Activated naive CD4-positive, alpha-beta T cell treated with anti-CD3 and anti-CD28 coated beads, Interleukin-2, amount 50 U/mL, for 24 hours (primary cell): ENCODE results near the gene ACOT12.
"Not testable (repeated sequence)": the region's sequence is repeated elsewhere in the genome, so short reads cannot be mapped to it uniquely, and the experiment has no call there.

Experiments
- H3K27ac Mint-ChIP-seq: one replicate; pipeline ENCODE4 v1.8.0; 2021; ENCODE audit warnings: mild to moderate bottlenecking, mixed read lengths
- H3K27me3 Mint-ChIP-seq: one replicate; pipeline ENCODE4 v1.8.0; 2021; ENCODE audit warnings: mixed read lengths
- H3K36me3 Mint-ChIP-seq: one replicate; pipeline ENCODE4 v1.8.0; 2021; ENCODE audit warnings: mixed read lengths
- H3K4me1 Mint-ChIP-seq: one replicate; pipeline ENCODE4 v1.8.0; 2021; ENCODE audit warnings: mixed read lengths
- H3K4me3 Mint-ChIP-seq: one replicate; pipeline ENCODE4 v1.8.0; 2021; ENCODE audit warnings: mild to moderate bottlenecking, mixed read lengths
- H3K9me3 Mint-ChIP-seq: one replicate; pipeline ENCODE4 v1.8.0; 2021; ENCODE audit warnings: mixed read lengths

ACOT12 gene

GRCh38 chr5:81408496-81408895 lies 14.6 kb upstream of the ACOT12 start:
- Mint-ChIP-seq H3K36me3 (peaks cover 4% of the 10 kb centered on the region), H3K4me3 (no peak overlapping the region), H3K27me3 (no peaks in the 10 kb centered on the region), H3K9me3 (no peaks in the 10 kb centered on the region), H3K4me1 (no peaks in the 10 kb centered on the region), H3K27ac (no peak overlapping the region)

GRCh38 chr5:81407811-81408210 lies 13.9 kb upstream of the ACOT12 start:
- H3K4me1 Mint-ChIP-seq, H3K9me3 Mint-ChIP-seq, H3K36me3 Mint-ChIP-seq, H3K4me3 Mint-ChIP-seq, H3K27ac Mint-ChIP-seq, H3K27me3 Mint-ChIP-seq: not testable (repeated sequence)

- Mint-ChIP-seq H3K36me3 (peaks cover 4% of the 10 kb centered on the region), H3K27ac (no peak overlapping the region), H3K27me3 (no peaks in the 10 kb centered on the region), H3K9me3 (no peaks in the 10 kb centered on the region), H3K4me3 (no peak overlapping the region), H3K4me1 (no peaks in the 10 kb centered on the region)
Observed at GRCh38 chr5:81405126-81405891, 11.4 kb upstream of the ACOT12 start.

GRCh38 chr5:81402192-81402930 lies 8.4 kb upstream of the ACOT12 start:
- H3K9me3 Mint-ChIP-seq = no peaks in the 10 kb centered on the region
- peaks cover 2% of the 10 kb centered on the region for H3K27me3 Mint-ChIP-seq
- no peaks in the 10 kb centered on the region for H3K4me1 Mint-ChIP-seq
- H3K27ac Mint-ChIP-seq = no peak overlapping the region
- no peaks in the 10 kb centered on the region for H3K36me3 Mint-ChIP-seq
- H3K4me3 Mint-ChIP-seq = no peak overlapping the region

GRCh38 chr5:81401266-81401665 lies 7.3 kb upstream of the ACOT12 start:
- no peaks in the 10 kb centered on the region for H3K4me1 Mint-ChIP-seq
- peaks cover 8% of the 10 kb centered on the region for H3K27me3 Mint-ChIP-seq
- H3K4me3 Mint-ChIP-seq = no peak overlapping the region
- no peak overlapping the region for H3K27ac Mint-ChIP-seq
- H3K36me3 Mint-ChIP-seq = no peaks in the 10 kb centered on the region
- no peaks in the 10 kb centered on the region for H3K9me3 Mint-ChIP-seq

GRCh38 chr5:81400375-81400774 lies 6.4 kb upstream of the ACOT12 start:
- Mint-ChIP-seq H3K4me1 (no peaks in the 10 kb centered on the region), H3K4me3 (no peak overlapping the region), H3K9me3 (peaks cover 5% of the 10 kb centered on the region), H3K27me3 (peaks cover 12% of the 10 kb centered on the region), H3K36me3 (no peaks in the 10 kb centered on the region), H3K27ac (no peak overlapping the region)

GRCh38 chr5:81398741-81399140 lies 4.8 kb upstream of the ACOT12 start:
- no peak overlapping the region for H3K27ac Mint-ChIP-seq
- H3K4me3 Mint-ChIP-seq = no peak overlapping the region
- peaks cover 5% of the 10 kb centered on the region for H3K9me3 Mint-ChIP-seq
- peaks cover 23% of the 10 kb centered on the region for H3K27me3 Mint-ChIP-seq
- H3K4me1 Mint-ChIP-seq = no peaks in the 10 kb centered on the region
- no peaks in the 10 kb centered on the region for H3K36me3 Mint-ChIP-seq

GRCh38 chr5:81397176-81397575 lies 3.2 kb upstream of the ACOT12 start:
- Mint-ChIP-seq H3K36me3 (no peaks in the 10 kb centered on the region), H3K27ac (no peak overlapping the region), H3K4me1 (peaks cover 5% of the 10 kb centered on the region), H3K9me3 (peaks cover 5% of the 10 kb centered on the region), H3K4me3 (no peak overlapping the region), H3K27me3 (peaks cover 32% of the 10 kb centered on the region)

GRCh38 chr5:81395262-81395661 lies 1.3 kb upstream of the ACOT12 start:
- Mint-ChIP-seq H3K27ac (no peak overlapping the region), H3K4me3 (no peak overlapping the region), H3K9me3 (peaks cover 5% of the 10 kb centered on the region), H3K36me3 (no peaks in the 10 kb centered on the region), H3K4me1 (peaks cover 5% of the 10 kb centered on the region), H3K27me3 (peaks cover 47% of the 10 kb centered on the region)

- no peak overlapping the region for H3K27ac Mint-ChIP-seq
- no peaks in the 10 kb centered on the region for H3K36me3 Mint-ChIP-seq
- H3K4me1 Mint-ChIP-seq = peaks cover 5% of the 10 kb centered on the region
- peaks cover 5% of the 10 kb centered on the region for H3K9me3 Mint-ChIP-seq
- peaks cover 52% of the 10 kb centered on the region for H3K27me3 Mint-ChIP-seq
- peak overlapping the region; percentile 23 for H3K4me3 Mint-ChIP-seq
Observed at GRCh38 chr5:81393430-81393782, 528 bp downstream of the ACOT12 start.

- Mint-ChIP-seq H3K27me3 (peaks cover 34% of the 10 kb centered on the region), H3K4me3 (no peak overlapping the region), H3K9me3 (no peaks in the 10 kb centered on the region), H3K36me3 (no peaks in the 10 kb centered on the region), H3K4me1 (peaks cover 5% of the 10 kb centered on the region), H3K27ac (no peak overlapping the region)
Observed at GRCh38 chr5:81389025-81389424, 4.9 kb downstream of the ACOT12 start.

- peaks cover under 1% of the 10 kb centered on the region for H3K4me1 Mint-ChIP-seq
- peaks cover 30% of the 10 kb centered on the region for H3K27me3 Mint-ChIP-seq
- H3K9me3 Mint-ChIP-seq = no peaks in the 10 kb centered on the region
- no peaks in the 10 kb centered on the region for H3K36me3 Mint-ChIP-seq
- H3K27ac Mint-ChIP-seq = no peak overlapping the region
- H3K4me3 Mint-ChIP-seq = no peak overlapping the region
Observed at GRCh38 chr5:81388169-81388568, 5.8 kb downstream of the ACOT12 start.

- no peak overlapping the region for H3K27ac Mint-ChIP-seq
- no peak overlapping the region for H3K4me3 Mint-ChIP-seq
- H3K4me1 Mint-ChIP-seq = no peaks in the 10 kb centered on the region
- peaks cover 7% of the 10 kb centered on the region for H3K27me3 Mint-ChIP-seq
- H3K36me3 Mint-ChIP-seq = no peaks in the 10 kb centered on the region
- H3K9me3 Mint-ChIP-seq = no peaks in the 10 kb centered on the region
Observed at GRCh38 chr5:81383867-81384266, 10.1 kb downstream of the ACOT12 start.

GRCh38 chr5:81371354-81371876 lies 22.5 kb downstream of the ACOT12 start:
- Mint-ChIP-seq H3K9me3 (no peaks in the 10 kb centered on the region), H3K27me3 (peaks cover 1% of the 10 kb centered on the region), H3K4me3 (no peak overlapping the region), H3K27ac (no peak overlapping the region), H3K36me3 (no peaks in the 10 kb centered on the region), H3K4me1 (no peaks in the 10 kb centered on the region)

GRCh38 chr5:81370912-81371311 lies 23.0 kb downstream of the ACOT12 start:
- Mint-ChIP-seq H3K9me3 (no peaks in the 10 kb centered on the region), H3K27me3 (peaks cover 1% of the 10 kb centered on the region), H3K27ac (no peak overlapping the region)

GRCh38 chr5:81365541-81365940 lies 28.4 kb downstream of the ACOT12 start:
- H3K27ac Mint-ChIP-seq = no peak overlapping the region
- no peaks in the 10 kb centered on the region for H3K4me1 Mint-ChIP-seq
- no peaks in the 10 kb centered on the region for H3K36me3 Mint-ChIP-seq
- H3K9me3 Mint-ChIP-seq = no peaks in the 10 kb centered on the region
- no peak overlapping the region for H3K4me3 Mint-ChIP-seq
- no peaks in the 10 kb centered on the region for H3K27me3 Mint-ChIP-seq

More at GRCh38 chr5:81370912-81371311, 23.0 kb downstream of the ACOT12 start:
- Mint-ChIP-seq H3K4me1 (no peaks in the 10 kb centered on the region), H3K36me3 (no peaks in the 10 kb centered on the region), H3K4me3 (no peak overlapping the region)
